ENCODE results near the gene SHF. TPM values are rescaled to one million over a fixed set of nuclear protein-coding genes. Genes with fewer than 3 reads are reported as not detected.

SHF gene
- total RNA-seq, 2 donors from 2014 or later: 42.0 to 53.8 TPM

DNA sequence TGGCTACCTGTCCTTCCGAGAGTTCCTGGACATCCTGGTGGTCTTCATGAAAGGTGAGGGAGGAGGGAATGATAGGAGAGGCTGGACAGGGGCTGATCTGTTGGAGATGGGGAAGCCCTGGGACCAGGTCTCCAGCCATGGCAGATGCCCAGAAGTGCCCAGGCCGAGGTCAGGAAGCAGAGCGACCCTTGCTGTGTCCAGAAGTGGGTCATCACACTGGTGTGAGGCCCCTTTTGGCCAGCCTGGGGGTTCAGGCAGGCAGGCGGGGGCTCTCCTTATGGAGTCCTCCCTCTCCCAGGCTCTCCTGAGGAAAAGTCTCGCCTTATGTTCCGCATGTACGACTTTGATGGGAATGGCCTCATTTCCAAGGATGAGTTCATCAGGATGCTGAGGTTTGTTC, 40.2 kb downstream of the SHF start:
- Histone ChIP-seq H3K27me3 (ENCODE audit: control insufficient read depth, insufficient read depth, low read length, poor library complexity, severe bottlenecking) (no peaks in the 10 kb centered on the region), H3K4me3 (ENCODE audit: low read length) (no peak overlapping the region), H3K4me1 (ENCODE audit: control insufficient read depth, insufficient read depth, low read length) (peaks cover 2% of the 10 kb centered on the region), H3K9ac (ENCODE audit: extremely low read depth, low read length, poor library complexity, severe bottlenecking) (no peak overlapping the region), H3K9me3 (ENCODE audit: control insufficient read depth, low read length) (no peaks in the 10 kb centered on the region), H3K27ac (ENCODE audit: low read depth, low read length) (no peak overlapping the region), H3K36me3 (ENCODE audit: control insufficient read depth, insufficient read depth, low read length) (no peaks in the 10 kb centered on the region)
- peaks cover 31% of the 10 kb centered on the region for H3K27me3 Mint-ChIP-seq (ENCODE audit: insufficient read depth)
- peaks cover 7% of the 10 kb centered on the region for H3K4me1 Mint-ChIP-seq
- TF ChIP-seq, protein P1, sequence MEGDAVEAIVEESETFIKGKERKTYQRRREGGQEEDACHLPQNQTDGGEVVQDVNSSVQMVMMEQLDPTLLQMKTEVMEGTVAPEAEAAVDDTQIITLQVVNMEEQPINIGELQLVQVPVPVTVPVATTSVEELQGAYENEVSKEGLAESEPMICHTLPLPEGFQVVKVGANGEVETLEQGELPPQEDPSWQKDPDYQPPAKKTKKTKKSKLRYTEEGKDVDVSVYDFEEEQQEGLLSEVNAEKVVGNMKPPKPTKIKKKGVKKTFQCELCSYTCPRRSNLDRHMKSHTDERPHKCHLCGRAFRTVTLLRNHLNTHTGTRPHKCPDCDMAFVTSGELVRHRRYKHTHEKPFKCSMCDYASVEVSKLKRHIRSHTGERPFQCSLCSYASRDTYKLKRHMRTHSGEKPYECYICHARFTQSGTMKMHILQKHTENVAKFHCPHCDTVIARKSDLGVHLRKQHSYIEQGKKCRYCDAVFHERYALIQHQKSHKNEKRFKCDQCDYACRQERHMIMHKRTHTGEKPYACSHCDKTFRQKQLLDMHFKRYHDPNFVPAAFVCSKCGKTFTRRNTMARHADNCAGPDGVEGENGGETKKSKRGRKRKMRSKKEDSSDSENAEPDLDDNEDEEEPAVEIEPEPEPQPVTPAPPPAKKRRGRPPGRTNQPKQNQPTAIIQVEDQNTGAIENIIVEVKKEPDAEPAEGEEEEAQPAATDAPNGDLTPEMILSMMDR (conservative IDR thresholded peaks at IDR 0.05): no peak
- peaks cover 3% of the 10 kb centered on the region for H3K36me3 Mint-ChIP-seq (ENCODE audit: low read depth)
- no peak overlapping the region for H3K4me3 Mint-ChIP-seq
- DNase-seq: no peak
- no peaks in the 10 kb centered on the region for H3K9me3 Mint-ChIP-seq
- H3K27ac Mint-ChIP-seq: no peak overlapping the region
- WGBS, 2 experiments (ENCODE audit: insufficient coverage in 1 of 2, insufficient read length in 1 of 2): 90 to 91% methylated on average over 4 to 7 of the region's 7 CpGs

DNA sequence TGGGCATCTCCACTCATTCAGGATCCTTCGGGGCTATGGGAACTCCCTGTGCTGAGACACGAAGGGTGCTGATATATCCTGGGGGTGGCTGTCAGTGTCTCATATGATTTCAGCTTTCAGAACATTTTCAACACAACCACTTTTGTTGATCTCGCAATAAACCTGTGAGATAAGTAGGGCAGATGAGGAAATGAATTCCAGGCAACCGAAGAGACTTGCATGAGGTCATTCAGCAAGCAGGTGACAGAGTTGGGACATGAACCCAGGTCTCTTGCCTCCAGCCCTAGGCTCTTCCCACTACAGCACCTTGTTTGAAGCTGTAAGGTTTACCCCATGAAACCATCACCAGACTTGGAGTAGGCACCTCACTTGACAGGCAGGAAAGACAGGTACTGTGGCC, 41.4 kb downstream of the SHF start:
- 92 to 98% methylated on average over 4 of the region's 4 CpGs for WGBS, 2 experiments (ENCODE audit: insufficient coverage in 1 of 2, insufficient read length in 1 of 2)
- no peak overlapping the region for H3K4me3 Mint-ChIP-seq
- no peaks in the 10 kb centered on the region for H3K36me3 Mint-ChIP-seq (ENCODE audit: low read depth)
- TF ChIP-seq, protein P1 (conservative IDR thresholded peaks at IDR 0.05): no peak
- DNase-seq: no peak
- H3K9me3 Mint-ChIP-seq: no peaks in the 10 kb centered on the region
- H3K4me1 Mint-ChIP-seq: peaks cover 7% of the 10 kb centered on the region
- H3K27me3 Mint-ChIP-seq (ENCODE audit: insufficient read depth): peaks cover 27% of the 10 kb centered on the region
- no peak overlapping the region for H3K9ac ChIP-seq (ENCODE audit: extremely low read depth, low read length, poor library complexity, severe bottlenecking)
- H3K27ac ChIP-seq (ENCODE audit: low read depth, low read length): no peak overlapping the region
- no peak overlapping the region for H3K27ac Mint-ChIP-seq
- no peaks in the 10 kb centered on the region for H3K27me3 ChIP-seq (ENCODE audit: control insufficient read depth, insufficient read depth, low read length, poor library complexity, severe bottlenecking)
- peaks cover 2% of the 10 kb centered on the region for H3K4me1 ChIP-seq (ENCODE audit: control insufficient read depth, insufficient read depth, low read length)
- H3K36me3 ChIP-seq (ENCODE audit: control insufficient read depth, insufficient read depth, low read length): no peaks in the 10 kb centered on the region
- H3K4me3 ChIP-seq (ENCODE audit: low read length): no peak overlapping the region
- no peaks in the 10 kb centered on the region for H3K9me3 ChIP-seq (ENCODE audit: control insufficient read depth, low read length)

DNA sequence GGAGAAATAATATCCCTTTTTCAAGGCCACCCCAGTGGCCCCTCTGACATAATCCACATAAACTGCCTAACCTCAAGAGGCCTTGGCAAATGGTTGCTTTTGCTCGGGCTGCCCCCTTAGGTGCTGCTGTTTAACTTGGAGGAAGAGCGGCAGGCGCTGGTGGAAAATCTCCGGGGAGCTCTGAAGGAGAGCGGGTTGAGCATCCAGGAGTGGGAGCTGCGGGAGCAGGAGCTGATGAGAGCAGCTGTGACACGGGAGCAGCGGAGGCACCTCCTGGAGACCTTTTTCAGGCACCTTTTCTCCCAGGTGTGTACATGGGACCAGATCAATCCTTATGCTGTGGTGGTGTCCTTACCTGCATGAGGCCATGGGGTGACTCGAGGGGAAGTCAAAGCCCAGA, 43.0 kb downstream of the SHF start:
- H3K9me3 Mint-ChIP-seq: no peaks in the 10 kb centered on the region
- H3K27me3 ChIP-seq (ENCODE audit: control insufficient read depth, insufficient read depth, low read length, poor library complexity, severe bottlenecking): no peaks in the 10 kb centered on the region
- H3K4me3 ChIP-seq (ENCODE audit: low read length): no peak overlapping the region
- H3K27me3 Mint-ChIP-seq (ENCODE audit: insufficient read depth): peaks cover 24% of the 10 kb centered on the region
- TF ChIP-seq, protein P1 (conservative IDR thresholded peaks at IDR 0.05): no peak
- 88 to 94% methylated on average over 8 to 9 of the region's 9 CpGs for WGBS, 2 experiments (ENCODE audit: insufficient coverage in 1 of 2, insufficient read length in 1 of 2)
- H3K9ac ChIP-seq (ENCODE audit: extremely low read depth, low read length, poor library complexity, severe bottlenecking): no peak overlapping the region
- peaks cover 7% of the 10 kb centered on the region for H3K4me1 Mint-ChIP-seq
- no peak overlapping the region for H3K27ac ChIP-seq (ENCODE audit: low read depth, low read length)
- no peak for DNase-seq
- H3K27ac Mint-ChIP-seq: no peak overlapping the region
- no peaks in the 10 kb centered on the region for H3K36me3 ChIP-seq (ENCODE audit: control insufficient read depth, insufficient read depth, low read length)
- peaks cover 2% of the 10 kb centered on the region for H3K4me1 ChIP-seq (ENCODE audit: control insufficient read depth, insufficient read depth, low read length)
- H3K4me3 Mint-ChIP-seq: no peak overlapping the region
- no peaks in the 10 kb centered on the region for H3K9me3 ChIP-seq (ENCODE audit: control insufficient read depth, low read length)
- H3K36me3 Mint-ChIP-seq (ENCODE audit: low read depth): no peaks in the 10 kb centered on the region

Data from endodermal cell (in vitro differentiated cells).